Measurements from ENCODE around the gene NEK6. TPM values are rescaled to one million over a fixed set of nuclear protein-coding genes. Genes with fewer than 3 reads are reported as not detected.

Gene NEK6
- total and polyA plus RNA-seq, 10 of the 15 experiments (the other 5 are each of a cell fraction or from before 2014, with no cell fraction given) = 31.3 to 161 (median 89.2) TPM

DNA sequence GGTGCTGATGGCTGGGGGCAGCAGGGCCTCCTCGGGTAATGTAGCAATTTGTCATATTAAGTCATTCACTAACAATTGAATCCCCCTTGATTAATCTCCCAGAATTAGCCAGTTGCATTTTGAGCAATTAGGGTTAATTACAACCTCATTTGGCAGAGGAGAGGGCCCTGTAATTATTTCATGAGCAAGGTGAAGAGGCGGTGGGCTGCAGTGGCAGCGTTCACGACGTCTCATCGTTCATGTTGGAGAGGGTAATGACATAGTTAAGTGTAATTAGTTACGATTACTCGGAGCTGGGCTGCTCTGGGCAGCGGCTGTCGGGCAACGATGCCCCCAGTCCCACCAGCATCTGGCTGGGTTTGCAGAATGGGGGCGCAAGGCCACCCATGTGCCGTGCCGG is 46.0 kb downstream of the NEK6 start:
- intact Hi-C loops (cut with micrococcal nuclease; ENCODE audit: unreplicated experiment) = no loop called here
- Histone ChIP-seq H3K27ac (ENCODE audit: control insufficient read depth, insufficient read depth) (no peak overlapping the region), H4K20me1 (ENCODE audit: control insufficient read depth, insufficient read depth) (peaks cover 31% of the 10 kb centered on the region), H3K9ac (ENCODE audit: control insufficient read depth, insufficient read depth, low read length) (no peak overlapping the region), H3K79me2 (ENCODE audit: control insufficient read depth, insufficient read depth, low read length) (peaks cover 38% of the 10 kb centered on the region), H3K36me3 (ENCODE audit: control insufficient read depth in 2 of 2, insufficient read depth in 2 of 2, low read length in 1 of 2) (peaks cover 36 to 41% of the 10 kb centered on the region in 2 experiments), H3K4me1 (ENCODE audit: control insufficient read depth, insufficient read depth, low read length) (peaks cover 8% of the 10 kb centered on the region), H3K9me3 (replicated peaks; ENCODE audit: control insufficient read depth, insufficient read depth, low read length) (no peaks in the 10 kb centered on the region), H3K4me2 (ENCODE audit: control insufficient read depth, insufficient read depth) (no peak overlapping the region), H2AFZ (ENCODE audit: control insufficient read depth, low read depth, low read length) (no peak overlapping the region), H3K4me3 (no peak overlapping the region), H3K27me3 (replicated peaks in 1 of 2; ENCODE audit: control insufficient read depth in 2 of 2, insufficient read depth in 2 of 2, low read length in 1 of 2) (no peaks in the 10 kb centered on the region)
- in situ Hi-C loops (cut with MboI) = no loop called here
- FAIRE-seq (no peak), ATAC-seq (no peak), DNase-seq (ENCODE audit: low read depth, low spot score) (no peak)
- RAD21 ChIA-PET (ENCODE audit: unreplicated experiment) = interaction anchor here (1.0 kb wide), 1 partner anchor 177 kb away, joined by 4 read pairs; no protein-coding TSS in a partner anchor
- SMC1A ChIA-PET (ENCODE audit: uncharacterized antibody, unreplicated experiment) = interaction anchor here (1.9 to 2.3 kb wide), 2 partner anchors 107 to 177 kb away, joined by 4 to 8 read pairs; no protein-coding TSS in a partner anchor
- WGBS (ENCODE audit: insufficient coverage, insufficient replicate concordance, low lambda C conversion rate, missing lambda C conversion rate) = 98% methylated on average over 14 of the region's 14 CpGs
- CTCF ChIA-PET = interaction anchor here (0.9 to 1.4 kb wide), 5 partner anchors 11 to 177 kb away, joined by 4 to 5 read pairs (median 4); no protein-coding TSS in a partner anchor
- no TSS peak for BruUV-seq (replicated peaks)
- POLR2A ChIA-PET = interaction anchor here (1.2 kb wide), 1 partner anchor 11 kb away, joined by 3 read pairs; no protein-coding TSS in a partner anchor
- TF ChIP-seq, protein P1, sequence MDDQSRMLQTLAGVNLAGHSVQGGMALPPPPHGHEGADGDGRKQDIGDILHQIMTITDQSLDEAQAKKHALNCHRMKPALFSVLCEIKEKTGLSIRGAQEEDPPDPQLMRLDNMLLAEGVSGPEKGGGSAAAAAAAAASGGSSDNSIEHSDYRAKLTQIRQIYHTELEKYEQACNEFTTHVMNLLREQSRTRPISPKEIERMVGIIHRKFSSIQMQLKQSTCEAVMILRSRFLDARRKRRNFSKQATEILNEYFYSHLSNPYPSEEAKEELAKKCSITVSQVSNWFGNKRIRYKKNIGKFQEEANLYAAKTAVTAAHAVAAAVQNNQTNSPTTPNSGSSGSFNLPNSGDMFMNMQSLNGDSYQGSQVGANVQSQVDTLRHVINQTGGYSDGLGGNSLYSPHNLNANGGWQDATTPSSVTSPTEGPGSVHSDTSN (IDR thresholded peaks at IDR 0.05; ENCODE audit: insufficient replicate concordance, low read depth, low read length) = peak; percentile 23
- TF ChIP-seq BCL3 (IDR thresholded peaks at IDR 0.05; ENCODE audit: borderline replicate concordance, insufficient read depth, low read depth, low read length, poor library complexity, severe bottlenecking) (peak; percentile 64), POU2F2 (IDR thresholded peaks at IDR 0.05; ENCODE audit: borderline replicate concordance, low read depth, low read length) (no peak), NR2C1 (IDR thresholded peaks at IDR 0.05) (no peak)

Measured in GM12878 (cell line).